HG02870 (cell line): ENCODE results near the gene HMG20A.
A peak's percentile ranks its signal among the peaks of the same experiment; 100 is the strongest.

Experiments
- ATAC-seq: cut with Tn5 transposase; IDR thresholded peaks from one replicate; pipeline ENCODE4 v1.9.1; 2021; ENCODE audit warnings: mild to moderate bottlenecking, moderate library complexity; ENCODE audit not compliant: unreplicated experiment

The HMG20A gene

GRCh38 chr15:77474310-77474988 lies 53.8 kb downstream of the HMG20A start:
- no peak for ATAC-seq

DNA sequence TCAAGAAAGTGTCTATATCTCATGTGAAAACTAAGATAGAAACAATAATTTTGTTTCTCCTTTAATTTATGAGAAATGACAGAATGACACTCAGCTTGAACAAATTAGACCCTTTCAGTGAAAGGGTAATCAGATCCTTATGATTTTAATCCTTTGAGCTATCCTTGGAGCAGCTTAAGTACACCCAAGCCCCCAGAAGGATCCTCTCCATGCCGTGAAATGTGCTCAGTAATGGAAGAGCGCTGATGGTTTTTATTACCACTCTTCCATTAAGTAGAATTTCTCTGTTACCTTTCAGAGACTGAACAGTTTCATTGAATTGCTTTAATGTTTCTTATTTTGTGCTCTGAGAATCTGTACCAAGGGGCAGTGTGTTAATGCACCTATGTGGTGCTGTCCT lies 54.3 kb downstream of the HMG20A start:
- ATAC-seq: no peak

GRCh38 chr15:77475898-77476297 lies 55.2 kb downstream of the HMG20A start:
- no peak for ATAC-seq

DNA sequence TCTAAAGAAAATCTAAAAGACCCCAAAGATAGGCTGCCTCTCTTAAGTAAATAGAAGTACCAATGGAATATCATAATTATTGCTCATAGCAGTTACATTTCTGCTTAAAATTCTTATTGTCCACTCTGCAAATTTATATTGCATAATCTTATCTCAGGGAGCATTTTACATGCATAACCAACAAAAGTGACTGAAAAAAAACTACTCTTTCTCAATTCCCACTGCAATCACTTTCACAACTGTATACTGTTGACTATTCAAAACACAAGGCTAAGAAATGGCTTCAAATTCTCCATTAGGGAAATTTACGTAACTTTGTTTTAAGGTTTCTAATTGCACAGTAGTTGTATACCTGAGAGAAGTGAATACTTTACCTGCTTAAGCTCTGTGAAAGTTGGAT lies 56.3 kb downstream of the HMG20A start:
- no peak for ATAC-seq

DNA sequence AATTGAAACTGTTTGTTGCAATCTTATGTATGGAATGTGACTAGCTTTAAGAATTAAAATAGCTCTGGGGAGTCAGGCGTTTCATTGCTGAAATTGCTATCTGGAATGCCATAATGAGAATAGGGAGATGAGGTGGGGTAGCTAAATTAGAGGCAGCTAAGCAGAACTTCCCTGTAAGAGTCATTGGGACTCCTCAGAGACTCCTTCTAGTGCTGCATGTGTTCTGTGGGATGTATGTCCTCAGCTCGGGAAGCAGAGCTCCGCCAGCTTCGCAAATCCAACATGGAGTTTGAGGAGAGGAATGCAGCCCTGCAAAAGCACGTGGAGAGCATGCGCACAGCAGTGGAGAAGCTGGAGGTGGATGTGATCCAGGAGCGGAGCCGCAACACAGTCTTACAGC lies 57.4 kb downstream of the HMG20A start:
- ATAC-seq: no peak

DNA sequence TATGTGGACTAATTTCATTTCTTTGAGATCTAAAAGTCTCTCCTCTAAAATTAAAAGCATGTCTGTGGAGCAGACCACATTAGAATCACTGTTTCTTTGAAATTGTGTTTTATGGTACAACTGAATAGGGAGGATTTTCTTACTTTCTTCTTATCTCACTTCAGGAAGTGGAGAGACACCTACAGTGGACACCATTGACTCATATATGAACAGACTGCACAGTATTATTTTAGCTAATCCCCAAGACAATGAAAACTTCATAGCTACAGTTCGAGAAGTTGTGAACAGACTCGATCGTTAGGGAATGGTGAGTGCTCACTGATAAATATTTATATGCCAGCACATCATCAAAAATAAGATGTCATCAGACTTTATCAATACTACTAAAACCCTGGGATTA lies 58.3 kb downstream of the HMG20A start:
- ATAC-seq: no peak

- ATAC-seq: no peak
Observed at GRCh38 chr15:77480859-77481633, 60.4 kb downstream of the HMG20A start.

DNA sequence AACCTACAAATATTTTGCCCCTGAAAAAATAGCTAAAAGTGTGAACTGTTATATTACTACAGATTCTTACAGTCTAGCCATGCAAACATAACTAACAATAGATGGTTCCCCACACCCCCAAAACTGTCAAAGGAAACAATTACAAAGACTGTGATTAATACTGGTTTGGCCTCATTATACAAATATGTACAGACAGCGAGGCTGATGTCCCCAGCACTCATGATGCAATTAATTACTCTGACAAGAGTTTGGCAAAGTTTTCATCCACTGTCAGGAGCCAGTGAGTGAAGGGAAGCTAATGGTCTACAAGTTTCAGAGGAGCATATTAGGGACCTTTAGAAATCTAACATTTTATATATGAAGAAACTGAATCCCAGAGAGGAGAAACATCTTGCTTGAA lies 61.0 kb downstream of the HMG20A start:
- ATAC-seq: no peak

DNA sequence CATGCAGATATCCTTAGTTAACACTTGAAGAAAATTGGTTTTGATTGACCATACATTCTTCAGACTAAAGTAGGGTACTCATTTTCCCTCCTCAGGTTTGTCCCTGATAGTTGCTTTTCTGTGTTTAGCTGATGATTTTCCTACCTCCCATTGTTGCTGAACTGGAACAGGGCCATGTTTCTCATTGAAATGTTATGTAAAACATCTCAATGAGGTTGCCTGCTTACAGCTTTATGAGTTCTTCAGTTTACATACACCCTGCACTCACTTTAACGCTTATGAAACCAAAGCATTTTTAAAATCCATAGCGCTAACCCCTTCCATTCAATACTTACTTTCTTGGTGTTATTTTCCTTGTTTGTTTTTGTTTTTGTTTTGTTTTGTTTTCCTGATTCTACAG lies 61.9 kb downstream of the HMG20A start:
- no peak for ATAC-seq

DNA sequence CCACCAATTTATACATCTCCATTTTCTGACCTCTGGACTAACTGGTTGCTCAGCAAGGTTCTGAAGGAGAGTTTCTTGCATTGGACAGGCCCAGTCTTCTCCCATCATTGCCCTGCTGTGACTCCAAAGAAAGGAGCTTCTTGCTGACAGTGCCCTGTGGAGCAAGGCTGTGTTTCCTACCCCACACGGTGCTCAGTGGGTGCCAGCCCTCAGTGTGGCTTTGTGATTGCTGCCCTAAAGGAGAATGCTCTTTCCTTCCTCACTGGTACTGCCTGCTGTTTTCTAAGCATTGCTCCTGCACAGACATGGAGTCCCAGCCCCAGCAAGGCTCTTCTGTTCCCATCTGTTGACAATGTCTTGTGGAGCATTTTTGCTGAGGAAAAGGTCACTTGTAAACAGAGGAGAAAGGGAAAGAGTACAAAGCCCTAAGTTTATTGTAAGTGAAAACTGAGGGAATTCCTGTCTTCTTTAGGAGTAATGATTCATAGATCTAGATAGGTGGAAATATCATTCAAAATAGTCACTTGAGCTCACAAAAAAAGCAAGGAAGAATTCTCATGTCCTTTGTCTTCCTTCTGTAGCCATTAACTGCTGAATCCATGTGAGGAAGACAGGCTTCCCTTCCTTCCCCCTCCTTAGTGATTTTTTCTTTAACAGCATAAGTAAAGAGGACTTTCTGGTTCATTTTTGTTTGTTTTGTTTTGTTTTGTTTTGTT lies 62.9 kb downstream of the HMG20A start:
- no peak for ATAC-seq

DNA sequence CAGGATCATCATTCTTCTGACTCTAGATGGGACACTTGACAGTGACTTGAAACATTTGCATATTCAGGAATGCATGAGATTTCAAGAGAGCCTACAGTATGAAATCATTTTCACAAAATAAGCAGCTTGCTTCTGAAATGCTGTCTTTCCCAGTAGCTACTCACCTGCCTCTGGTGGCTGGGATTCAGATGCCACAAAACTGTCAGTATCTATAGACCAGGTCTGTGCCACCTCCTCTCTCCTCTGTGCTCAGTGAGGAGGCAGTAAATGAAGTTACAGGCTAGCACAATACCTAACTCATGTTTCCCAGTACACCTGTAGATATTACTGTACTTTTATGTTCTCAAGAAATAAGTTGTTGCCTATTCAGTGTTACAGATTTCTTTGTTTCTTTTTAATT lies 64.3 kb downstream of the HMG20A start:
- no peak for ATAC-seq

DNA sequence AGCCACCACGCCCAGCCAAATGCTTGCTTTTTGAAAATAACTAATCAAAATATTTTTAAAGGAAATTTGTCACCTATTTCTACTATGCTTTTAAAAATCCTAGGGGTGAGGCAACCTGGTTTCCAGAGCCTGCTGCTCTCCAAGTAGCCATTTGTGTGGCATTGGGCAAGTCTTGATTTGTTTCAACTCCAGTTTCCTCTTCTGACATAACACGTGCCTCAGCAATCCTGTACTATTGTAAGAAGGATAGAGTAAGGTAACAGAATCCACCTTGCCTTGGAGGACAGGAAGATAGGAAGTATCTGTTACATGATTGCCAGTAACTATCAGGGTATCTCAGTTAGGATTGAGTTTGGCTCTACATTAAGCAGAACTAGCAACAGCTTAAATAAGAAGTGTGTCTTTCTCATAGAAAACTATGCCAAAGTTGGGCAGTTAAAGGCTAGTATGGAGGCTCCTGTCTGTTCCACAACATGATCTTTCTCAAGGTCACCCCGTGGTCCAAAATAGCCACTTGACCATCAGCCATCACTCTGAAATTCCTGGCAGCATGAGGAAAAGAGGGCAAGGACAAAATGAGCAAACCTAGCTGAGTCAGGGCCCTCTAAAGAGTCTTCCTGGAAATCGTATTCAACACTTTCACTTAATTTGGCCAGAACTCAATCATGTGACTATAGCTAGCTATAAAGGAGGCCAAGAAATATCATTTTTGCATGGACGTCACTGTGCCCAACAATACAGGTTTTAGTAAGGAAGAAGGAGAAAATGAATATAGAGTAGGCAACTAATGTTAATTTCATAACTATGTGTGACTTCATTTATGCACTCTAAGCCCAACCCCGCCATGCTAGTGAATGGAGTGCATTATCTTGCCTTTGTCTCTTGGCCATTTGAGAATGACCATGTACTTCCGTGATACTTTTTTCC lies 66.1 kb downstream of the HMG20A start:
- no peak for ATAC-seq

GRCh38 chr15:77487469-77487842 lies 66.8 kb downstream of the HMG20A start:
- no peak for ATAC-seq

- no peak for ATAC-seq
Observed at GRCh38 chr15:77487888-77488287, 67.2 kb downstream of the HMG20A start.

GRCh38 chr15:77489647-77490046 lies 69.0 kb downstream of the HMG20A start:
- ATAC-seq: no peak

GRCh38 chr15:77493324-77493907 lies 72.7 kb downstream of the HMG20A start:
- ATAC-seq: peak; percentile 55

- no peak for ATAC-seq
Observed at GRCh38 chr15:77494073-77494867, 73.6 kb downstream of the HMG20A start.

DNA sequence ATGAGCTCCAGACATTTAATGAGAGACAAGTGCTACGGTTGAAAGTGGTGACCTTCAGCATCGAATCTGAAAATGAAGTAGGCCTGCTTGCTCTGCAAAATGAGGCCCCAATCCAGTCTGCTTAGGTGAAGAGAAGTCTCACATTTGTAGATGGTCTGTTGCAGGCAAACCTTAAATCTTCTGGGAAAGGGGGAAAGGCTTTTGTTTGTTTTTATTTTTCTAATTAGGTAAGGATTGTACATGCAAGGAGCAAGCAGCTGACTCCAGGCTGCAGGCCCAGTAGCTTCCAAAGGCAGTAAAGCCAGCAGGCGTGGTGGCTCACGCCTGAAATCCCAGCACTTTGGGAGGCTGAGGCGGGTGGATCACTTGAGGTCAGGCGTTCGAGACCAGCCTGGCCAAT lies 74.3 kb downstream of the HMG20A start:
- ATAC-seq: no peak

DNA sequence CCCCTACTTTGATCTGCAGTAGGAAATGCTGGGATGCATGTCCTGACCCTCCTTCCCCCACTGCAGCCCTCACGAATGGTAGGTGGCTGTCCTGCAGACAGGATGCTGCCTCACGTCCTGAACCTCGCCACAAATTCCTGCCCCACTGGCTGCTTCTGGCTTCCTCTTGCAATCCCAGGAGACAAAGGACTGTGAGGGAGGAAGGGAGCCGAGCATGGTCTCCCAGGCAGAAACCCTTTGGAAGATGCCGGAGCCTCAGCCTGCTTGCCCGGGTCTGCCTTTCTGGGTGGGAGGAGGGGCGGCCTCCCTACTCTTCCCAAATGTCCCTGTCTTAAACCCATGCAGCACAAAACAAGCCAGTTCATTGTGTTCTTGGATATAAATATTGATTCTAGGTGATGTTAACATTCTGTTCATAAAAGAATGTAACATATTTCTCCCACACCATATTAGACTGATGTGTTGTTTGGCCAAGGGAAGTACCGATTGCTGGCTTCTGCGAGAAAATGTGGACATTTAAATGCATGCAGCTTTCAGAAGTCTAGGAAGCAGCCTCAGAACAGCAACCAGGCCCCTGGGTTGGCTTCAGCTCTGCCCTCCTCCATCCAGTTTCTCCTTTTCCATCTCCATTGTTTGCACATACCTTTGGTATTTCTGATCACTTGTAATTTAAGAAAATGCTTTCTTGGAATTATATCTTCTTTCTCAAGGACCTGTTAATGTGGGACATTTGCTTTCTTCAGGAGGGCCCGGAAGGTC lies 75.3 kb downstream of the HMG20A start:
- ATAC-seq: no peak
